H9 (cell line): ENCODE measurements around the gene ACOXL. TPM values are rescaled to one million over a fixed set of nuclear protein-coding genes. Genes with fewer than 3 reads are reported as not detected.

ENCODE experiments used
- DNase-seq: peaks from one replicate; pipeline ENCODE4 v3.0.0-alpha.2; 2017
- H2AFZ ChIP-seq: one replicate; pipeline ENCODE4 v1.6.1; 2013; ENCODE audit warnings: mild to moderate bottlenecking, low read length, control low read depth, moderate library complexity
- H2AK5ac ChIP-seq: 2 replicates; pipeline ENCODE4 v1.6.1; 2013; ENCODE audit warnings: low read length, control low read depth, mixed read lengths; ENCODE audit not compliant: insufficient read length
- H2BK120ac ChIP-seq: one replicate; pipeline ENCODE4 v1.6.1; 2013; ENCODE audit warnings: low read depth, mild to moderate bottlenecking, low read length, control low read depth, inconsistent platforms; ENCODE audit not compliant: poor library complexity, severe bottlenecking
- H2BK12ac ChIP-seq: 2 replicates; pipeline ENCODE4 v1.6.1; 2013; ENCODE audit warnings: low read length, control low read depth, mixed read lengths, low read depth; ENCODE audit not compliant: insufficient read length
- H2BK15ac ChIP-seq: 2 replicates; pipeline ENCODE4 v1.6.1; 2013; ENCODE audit warnings: low read depth, low read length, control low read depth
- H2BK20ac ChIP-seq: one replicate; pipeline ENCODE4 v1.6.1; 2013; ENCODE audit warnings: low read depth, mild to moderate bottlenecking, low read length, control low read depth, inconsistent platforms; ENCODE audit not compliant: poor library complexity, severe bottlenecking
- H2BK5ac ChIP-seq: 2 replicates; pipeline ENCODE4 v1.6.1; 2013; ENCODE audit warnings: low read length, control low read depth, mixed read lengths; ENCODE audit not compliant: insufficient read length
- H3K14ac ChIP-seq: 2 replicates; pipeline ENCODE4 v1.6.1; 2013; ENCODE audit warnings: low read length, control low read depth; ENCODE audit not compliant: insufficient read depth
- H3K18ac ChIP-seq: 2 replicates; pipeline ENCODE4 v1.6.1; 2013; ENCODE audit warnings: low read depth, mild to moderate bottlenecking, mixed read lengths, low read length, control low read depth; ENCODE audit not compliant: insufficient read length
- H3K23ac ChIP-seq: 2 replicates; pipeline ENCODE4 v1.6.1; 2013; ENCODE audit warnings: low read length, control low read depth, mixed read lengths, low read depth; ENCODE audit not compliant: insufficient read length
- H3K23me2 ChIP-seq: 2 replicates; pipeline ENCODE4 v1.6.1; 2013; ENCODE audit warnings: low read depth, mild to moderate bottlenecking, mixed read lengths, low read length, control low read depth; ENCODE audit not compliant: insufficient read length, poor library complexity, severe bottlenecking
- H3K27ac ChIP-seq: 2 replicates; pipeline ENCODE4 v1.5.1; 2013; ENCODE audit warnings: low read length, control low read depth, mixed read lengths, low read depth; ENCODE audit not compliant: insufficient read length
- H3K27me3 ChIP-seq: 2 replicates; pipeline ENCODE4 v1.6.1; 2013; ENCODE audit warnings: low read length, control low read depth, inconsistent platforms; ENCODE audit not compliant: insufficient read depth
- H3K4ac ChIP-seq: 2 replicates; pipeline ENCODE4 v1.6.1; 2013; ENCODE audit warnings: low read depth, mild to moderate bottlenecking, control low read depth, inconsistent platforms, low read length, moderate library complexity
- H3K4me1 ChIP-seq: 2 replicates; pipeline ENCODE4 v1.6.1; 2013; ENCODE audit warnings: low read length, control low read depth, inconsistent platforms; ENCODE audit not compliant: insufficient read depth
- H3K4me2 ChIP-seq: 2 replicates; pipeline ENCODE4 v1.6.1; 2013; ENCODE audit warnings: low read length, control low read depth, mixed read lengths; ENCODE audit not compliant: insufficient read length, insufficient read depth
- H3K56ac ChIP-seq: 2 replicates; pipeline ENCODE4 v1.6.1; 2013; ENCODE audit warnings: low read depth, mild to moderate bottlenecking, mixed read lengths, low read length, control low read depth; ENCODE audit not compliant: insufficient read length
- H3K79me1 ChIP-seq: 2 replicates; pipeline ENCODE4 v1.6.1; 2013; ENCODE audit warnings: low read depth, mild to moderate bottlenecking, moderate library complexity, low read length, control low read depth, inconsistent platforms; ENCODE audit not compliant: insufficient read depth, poor library complexity, severe bottlenecking
- H3K79me2 ChIP-seq: 2 replicates; pipeline ENCODE4 v1.6.1; 2013; ENCODE audit warnings: low read length, control low read depth, inconsistent platforms; ENCODE audit not compliant: insufficient read depth
- H3K9ac ChIP-seq: 2 replicates; pipeline ENCODE4 v1.6.1; 2013; ENCODE audit warnings: low read length, control low read depth, mixed read lengths; ENCODE audit not compliant: insufficient read length; ENCODE audit errors: extremely low read depth
- H3K9me3 ChIP-seq: one replicate; pipeline ENCODE4 v1.6.1; 2013; ENCODE audit warnings: low read depth, low read length, inconsistent platforms; ENCODE audit not compliant: control insufficient read depth
- H3T11ph ChIP-seq: one replicate; pipeline ENCODE4 v1.6.1; 2013; ENCODE audit warnings: mild to moderate bottlenecking, low read length, control low read depth, inconsistent platforms
- H4K20me1 ChIP-seq: one replicate; pipeline ENCODE4 v1.6.1; 2013; ENCODE audit not compliant: control insufficient read depth, insufficient read length, insufficient read depth
- H4K5ac ChIP-seq: 2 replicates; pipeline ENCODE4 v1.6.1; 2013; ENCODE audit warnings: low read depth, mild to moderate bottlenecking, mixed read lengths, low read length, control low read depth; ENCODE audit not compliant: insufficient read length
- H4K8ac ChIP-seq: replicated peaks from 2 replicates; pipeline ENCODE4 v1.6.1; 2013; ENCODE audit warnings: low read length, control low read depth, mixed read lengths, low read depth; ENCODE audit not compliant: insufficient read length
- H4K91ac ChIP-seq: 2 replicates; pipeline ENCODE4 v1.6.1; 2013; ENCODE audit warnings: low read depth, mild to moderate bottlenecking, moderate library complexity, mixed read lengths, low read length, control low read depth; ENCODE audit not compliant: insufficient read length
- H3K27ac Mint-ChIP-seq, 3 experiments: 2 replicates in 2 of 3; 3 replicates in 1 of 3; pipeline ENCODE4 v1.8.0; 2020 to 2021; ENCODE audit warnings: mixed read lengths in 3 of 3, mild to moderate bottlenecking in 1 of 3, moderate library complexity in 1 of 3
- H3K27me3 Mint-ChIP-seq: 2 replicates; pipeline ENCODE4 v1.8.0; 2021; ENCODE audit warnings: low read depth, mild to moderate bottlenecking, moderate library complexity, mixed read lengths
- H3K36me3 Mint-ChIP-seq, 3 experiments: 2 replicates in 2 of 3; 3 replicates in 1 of 3; pipeline ENCODE4 v1.8.0; 2020 to 2021; ENCODE audit warnings: low read depth in 3 of 3, mixed read lengths in 3 of 3; ENCODE audit not compliant: insufficient read depth in 1 of 3
- H3K4me1 Mint-ChIP-seq, 2 experiments: 2 replicates each; pipeline ENCODE4 v1.8.0; 2020; ENCODE audit warnings: mixed read lengths in 2 of 2
- H3K4me3 Mint-ChIP-seq, 2 experiments: 2 replicates in 1 of 2; 3 replicates in 1 of 2; pipeline ENCODE4 v1.8.0; 2020 to 2021; ENCODE audit warnings: mild to moderate bottlenecking in 2 of 2, mixed read lengths in 2 of 2, moderate library complexity in 1 of 2
- H3K9me3 Mint-ChIP-seq, 2 experiments: 2 replicates in 1 of 2; 3 replicates in 1 of 2; pipeline ENCODE4 v1.8.0; 2020; ENCODE audit warnings: mild to moderate bottlenecking in 2 of 2, mixed read lengths in 2 of 2, moderate library complexity in 1 of 2
- WGBS: extraction: QIAGEN DNeasy Blood & Tissue Kit; methylation state at CpG from one replicate; pipeline ENCODE4 v1.1.7; 2013; ENCODE audit warnings: missing lambda C conversion rate, low lambda C conversion rate, mixed read lengths; ENCODE audit not compliant: insufficient read length; ENCODE audit errors: extremely low coverage; 5-methylcytosine and 5-hydroxymethylcytosine counted together
- total RNA-seq: library from RNA; stranded (reverse); gene quantifications from 2 replicates; pipeline ENCODE4 v1.2.1, GENCODE V29; 2021
- TF ChIP-seq, protein P1 (sequence below): fragments of 200-600 bp; sonication (generic); conservative IDR thresholded peaks from 3 replicates; pipeline ENCODE4 v1.8.0; 2021; ENCODE audit warnings: antibody characterized with exemption, mild to moderate bottlenecking

Gene ACOXL
- total RNA-seq, 1 experiment from 2014 or later, result 37.6 TPM

DNA sequence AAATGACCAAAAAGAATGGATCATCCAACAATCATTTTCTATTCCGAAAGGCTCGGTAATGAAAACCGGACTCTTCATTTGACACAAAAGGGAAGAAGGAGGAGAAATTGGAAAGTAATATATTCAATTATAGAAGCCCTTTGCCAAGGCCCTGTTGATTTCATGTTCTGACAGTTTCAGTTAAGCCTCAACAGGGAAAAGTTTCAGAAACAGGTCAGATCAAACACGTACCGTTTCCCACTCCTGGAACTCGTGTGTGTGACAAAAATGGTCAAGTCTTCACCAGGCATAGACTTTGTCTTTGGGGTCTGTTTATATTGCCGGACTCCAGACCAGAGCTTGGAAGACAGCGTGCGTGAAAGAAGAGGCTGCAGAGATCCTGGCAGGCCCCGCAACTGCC is 287.0 kb downstream of the ACOXL start:
- Histone ChIP-seq H3K4me1 (no peaks in the 10 kb centered on the region), H3K79me1 (no peaks in the 10 kb centered on the region), H3K27ac (no peak overlapping the region), H3K56ac (no peak overlapping the region), H2BK20ac (no peak overlapping the region), H3K27me3 (no peaks in the 10 kb centered on the region), H3K14ac (no peak overlapping the region), H3K4me2 (no peak overlapping the region), H2BK12ac (no peak overlapping the region), H4K91ac (no peak overlapping the region), H3K4ac (no peak overlapping the region), H2AFZ (no peak overlapping the region), H4K5ac (no peak overlapping the region), H3K23ac (no peak overlapping the region), H2BK120ac (no peak overlapping the region), H2BK5ac (no peak overlapping the region), H3K9me3 (no peaks in the 10 kb centered on the region), H4K20me1 (no peaks in the 10 kb centered on the region), H3K18ac (no peak overlapping the region), H3K23me2 (no peaks in the 10 kb centered on the region), H2AK5ac (no peak overlapping the region), H3T11ph (no peak overlapping the region), H2BK15ac (no peak overlapping the region), H4K8ac (no peak overlapping the region), H3K9ac (no peak overlapping the region), H3K79me2 (no peaks in the 10 kb centered on the region)
- no peaks in the 10 kb centered on the region for H3K4me1 Mint-ChIP-seq
- H3K4me3 Mint-ChIP-seq, result no peak overlapping the region
- no peaks in the 10 kb centered on the region for H3K27me3 Mint-ChIP-seq
- H3K9me3 Mint-ChIP-seq, result peaks cover 0 to 2% of the 10 kb centered on the region in 2 experiments; a peak in 2 of 5 replicates
- no CpG with 5 or more reads among the region's 10 CpGs for WGBS
- DNase-seq, result no peak
- H3K27ac Mint-ChIP-seq, result no peak overlapping the region
- H3K36me3 Mint-ChIP-seq, result peaks cover 4 to 6% (median 4%) of the 10 kb centered on the region in 3 experiments; a peak in 4 of 7 replicates
- TF ChIP-seq, protein P1, sequence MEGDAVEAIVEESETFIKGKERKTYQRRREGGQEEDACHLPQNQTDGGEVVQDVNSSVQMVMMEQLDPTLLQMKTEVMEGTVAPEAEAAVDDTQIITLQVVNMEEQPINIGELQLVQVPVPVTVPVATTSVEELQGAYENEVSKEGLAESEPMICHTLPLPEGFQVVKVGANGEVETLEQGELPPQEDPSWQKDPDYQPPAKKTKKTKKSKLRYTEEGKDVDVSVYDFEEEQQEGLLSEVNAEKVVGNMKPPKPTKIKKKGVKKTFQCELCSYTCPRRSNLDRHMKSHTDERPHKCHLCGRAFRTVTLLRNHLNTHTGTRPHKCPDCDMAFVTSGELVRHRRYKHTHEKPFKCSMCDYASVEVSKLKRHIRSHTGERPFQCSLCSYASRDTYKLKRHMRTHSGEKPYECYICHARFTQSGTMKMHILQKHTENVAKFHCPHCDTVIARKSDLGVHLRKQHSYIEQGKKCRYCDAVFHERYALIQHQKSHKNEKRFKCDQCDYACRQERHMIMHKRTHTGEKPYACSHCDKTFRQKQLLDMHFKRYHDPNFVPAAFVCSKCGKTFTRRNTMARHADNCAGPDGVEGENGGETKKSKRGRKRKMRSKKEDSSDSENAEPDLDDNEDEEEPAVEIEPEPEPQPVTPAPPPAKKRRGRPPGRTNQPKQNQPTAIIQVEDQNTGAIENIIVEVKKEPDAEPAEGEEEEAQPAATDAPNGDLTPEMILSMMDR, result no peak
